Jurkat, Clone E6-1 (cell line): Measurements from ENCODE around the gene ZNF385B.

Experiments
- DNase-seq: peaks from one replicate; pipeline ENCODE4 v3.0.0-alpha.2; 2011; ENCODE audit warnings: low read depth, low spot score
- H3K4me3 ChIP-seq: 2 replicates; pipeline ENCODE4 v1.5.1; 2011; ENCODE audit warnings: mild to moderate bottlenecking, low read length, control low read depth, moderate library complexity

Gene ZNF385B

GRCh38 chr2:179612591-179613298 lies 248.7 kb downstream of the ZNF385B start:
- no peak for DNase-seq
- H3K4me3 ChIP-seq = no peak overlapping the region

- no peak overlapping the region for H3K4me3 ChIP-seq
- no peak for DNase-seq
These were observed 249.3 kb downstream of the ZNF385B start for GRCh38 chr2:179612108-179612507.

GRCh38 chr2:179606141-179606540 lies 255.3 kb downstream of the ZNF385B start:
- no peak for DNase-seq

GRCh38 chr2:179605341-179605740 lies 256.1 kb downstream of the ZNF385B start:
- H3K4me3 ChIP-seq = no peak overlapping the region
- no peak for DNase-seq

More at GRCh38 chr2:179606141-179606540, 255.3 kb downstream of the ZNF385B start:
- no peak overlapping the region for H3K4me3 ChIP-seq

- H3K4me3 ChIP-seq = no peak overlapping the region
- no peak for DNase-seq
These were observed 256.8 kb downstream of the ZNF385B start for GRCh38 chr2:179604598-179604997.

- no peak for DNase-seq
- no peak overlapping the region for H3K4me3 ChIP-seq
These were observed 259.0 kb downstream of the ZNF385B start for GRCh38 chr2:179602452-179602851.

- DNase-seq = no peak
- H3K4me3 ChIP-seq = no peak overlapping the region
These were observed 265.4 kb downstream of the ZNF385B start for GRCh38 chr2:179596018-179596417.

GRCh38 chr2:179595284-179595683 lies 266.1 kb downstream of the ZNF385B start:
- H3K4me3 ChIP-seq = no peak overlapping the region
- DNase-seq = no peak

GRCh38 chr2:179594268-179595112 lies 266.9 kb downstream of the ZNF385B start:
- H3K4me3 ChIP-seq = no peak overlapping the region
- DNase-seq = no peak

GRCh38 chr2:179593323-179593722 lies 268.1 kb downstream of the ZNF385B start:
- no peak overlapping the region for H3K4me3 ChIP-seq
- no peak for DNase-seq

- DNase-seq = no peak
These were observed 269.1 kb downstream of the ZNF385B start for GRCh38 chr2:179592167-179592936.

GRCh38 chr2:179591690-179592089 lies 269.7 kb downstream of the ZNF385B start:
- H3K4me3 ChIP-seq = no peak overlapping the region
- no peak for DNase-seq

More at GRCh38 chr2:179592167-179592936, 269.1 kb downstream of the ZNF385B start:
- no peak overlapping the region for H3K4me3 ChIP-seq

GRCh38 chr2:179588486-179589145 lies 272.8 kb downstream of the ZNF385B start:
- H3K4me3 ChIP-seq = no peak overlapping the region
- DNase-seq = no peak

- DNase-seq = no peak
- H3K4me3 ChIP-seq = no peak overlapping the region
These were observed 276.7 kb downstream of the ZNF385B start for GRCh38 chr2:179584760-179585159.

GRCh38 chr2:179581605-179582004 lies 279.8 kb downstream of the ZNF385B start:
- no peak for DNase-seq
- H3K4me3 ChIP-seq = no peak overlapping the region

- H3K4me3 ChIP-seq = no peak overlapping the region
- DNase-seq = no peak
These were observed 280.9 kb downstream of the ZNF385B start for GRCh38 chr2:179580378-179581146.

GRCh38 chr2:179579800-179580199 lies 281.6 kb downstream of the ZNF385B start:
- no peak overlapping the region for H3K4me3 ChIP-seq
- no peak for DNase-seq

GRCh38 chr2:179578171-179578916 lies 283.1 kb downstream of the ZNF385B start:
- H3K4me3 ChIP-seq = no peak overlapping the region
- DNase-seq = no peak
